GM12864 (cell line): ENCODE results near the gene MARVELD1.

Experiments
- DNase-seq: peaks from one replicate; pipeline ENCODE4 v3.0.0-alpha.2; 2011; ENCODE audit warnings: low read depth
- H3K4me3 ChIP-seq: 2 replicates; pipeline ENCODE4 v1.5.1; 2011; ENCODE audit warnings: mild to moderate bottlenecking, low read depth, low read length, control low read depth
- CTCF ChIP-seq: IDR thresholded peaks from 2 replicates; pipeline ENCODE4 v1.5.1; 2011; ENCODE audit warnings: low read depth, mild to moderate bottlenecking, moderate library complexity, low read length, control low read depth, inconsistent platforms; ENCODE audit errors: missing control alignments

The MARVELD1 gene

GRCh38 chr10:97744405-97745035, 31.0 kb downstream of the MARVELD1 start:
- TF ChIP-seq CTCF: no peak
- no peak overlapping the region for H3K4me3 ChIP-seq
- DNase-seq: no peak

- H3K4me3 ChIP-seq: no peak overlapping the region
- no peak for DNase-seq
- TF ChIP-seq CTCF: no peak
These were observed 34.0 kb downstream of the MARVELD1 start for GRCh38 chr10:97747573-97747972.

GRCh38 chr10:97748116-97748515, 34.6 kb downstream of the MARVELD1 start:
- TF ChIP-seq CTCF: no peak
- H3K4me3 ChIP-seq: no peak overlapping the region
- DNase-seq: no peak

GRCh38 chr10:97752956-97753355, 39.4 kb downstream of the MARVELD1 start:
- no peak for TF ChIP-seq CTCF
- no peak overlapping the region for H3K4me3 ChIP-seq
- no peak for DNase-seq

- no peak for TF ChIP-seq CTCF
- no peak overlapping the region for H3K4me3 ChIP-seq
- DNase-seq: no peak
These were observed 41.2 kb downstream of the MARVELD1 start for GRCh38 chr10:97754726-97755125.

GRCh38 chr10:97755718-97756117, 42.2 kb downstream of the MARVELD1 start:
- no peak for DNase-seq
- TF ChIP-seq CTCF: no peak
- H3K4me3 ChIP-seq: no peak overlapping the region

- TF ChIP-seq CTCF: no peak
- no peak for DNase-seq
- H3K4me3 ChIP-seq: no peak overlapping the region
These were observed 43.9 kb downstream of the MARVELD1 start for GRCh38 chr10:97757471-97757870.
